ENCODE measurements around the gene STK32B.
A peak's percentile ranks its signal among the peaks of the same experiment; 100 is the strongest.

DNA sequence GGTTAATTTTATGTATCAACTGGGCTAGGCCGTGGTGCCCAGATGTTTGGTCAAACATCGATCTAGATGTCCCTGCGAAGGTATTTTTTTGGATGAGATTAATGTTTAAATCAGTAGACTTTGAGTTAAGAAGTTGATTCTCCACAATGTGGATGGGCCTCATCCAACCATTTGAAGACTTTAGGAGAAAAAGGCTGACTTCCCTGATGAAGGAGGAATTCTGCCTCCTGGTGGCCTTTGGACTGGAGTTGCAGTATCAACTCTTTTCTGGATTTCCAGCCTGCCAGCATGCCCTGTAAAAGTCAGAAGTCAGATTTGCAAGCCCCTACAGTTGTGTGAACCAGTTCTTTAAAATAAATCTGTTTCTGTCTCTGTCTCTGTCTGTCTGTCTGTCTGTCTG is 91.4 kb downstream of the STK32B start:
- TF ChIP-seq, protein P1, sequence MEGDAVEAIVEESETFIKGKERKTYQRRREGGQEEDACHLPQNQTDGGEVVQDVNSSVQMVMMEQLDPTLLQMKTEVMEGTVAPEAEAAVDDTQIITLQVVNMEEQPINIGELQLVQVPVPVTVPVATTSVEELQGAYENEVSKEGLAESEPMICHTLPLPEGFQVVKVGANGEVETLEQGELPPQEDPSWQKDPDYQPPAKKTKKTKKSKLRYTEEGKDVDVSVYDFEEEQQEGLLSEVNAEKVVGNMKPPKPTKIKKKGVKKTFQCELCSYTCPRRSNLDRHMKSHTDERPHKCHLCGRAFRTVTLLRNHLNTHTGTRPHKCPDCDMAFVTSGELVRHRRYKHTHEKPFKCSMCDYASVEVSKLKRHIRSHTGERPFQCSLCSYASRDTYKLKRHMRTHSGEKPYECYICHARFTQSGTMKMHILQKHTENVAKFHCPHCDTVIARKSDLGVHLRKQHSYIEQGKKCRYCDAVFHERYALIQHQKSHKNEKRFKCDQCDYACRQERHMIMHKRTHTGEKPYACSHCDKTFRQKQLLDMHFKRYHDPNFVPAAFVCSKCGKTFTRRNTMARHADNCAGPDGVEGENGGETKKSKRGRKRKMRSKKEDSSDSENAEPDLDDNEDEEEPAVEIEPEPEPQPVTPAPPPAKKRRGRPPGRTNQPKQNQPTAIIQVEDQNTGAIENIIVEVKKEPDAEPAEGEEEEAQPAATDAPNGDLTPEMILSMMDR (conservative IDR thresholded peaks at IDR 0.05; ENCODE audit: low read depth in 2 of 2) = peak; percentile 74 to 85
- TF ChIP-seq EZH2 (IDR thresholded peaks at IDR 0.05; ENCODE audit: low read depth, unreplicated experiment) = no peak
- no peak for TF ChIP-seq POLR2AphosphoS5 (IDR thresholded peaks at IDR 0.05; ENCODE audit: low read depth)
- no peak for TF ChIP-seq CREB1 (CRISPR knock-in tag; IDR thresholded peaks at IDR 0.05; ENCODE audit: low read depth)
- TF ChIP-seq, protein P2, sequence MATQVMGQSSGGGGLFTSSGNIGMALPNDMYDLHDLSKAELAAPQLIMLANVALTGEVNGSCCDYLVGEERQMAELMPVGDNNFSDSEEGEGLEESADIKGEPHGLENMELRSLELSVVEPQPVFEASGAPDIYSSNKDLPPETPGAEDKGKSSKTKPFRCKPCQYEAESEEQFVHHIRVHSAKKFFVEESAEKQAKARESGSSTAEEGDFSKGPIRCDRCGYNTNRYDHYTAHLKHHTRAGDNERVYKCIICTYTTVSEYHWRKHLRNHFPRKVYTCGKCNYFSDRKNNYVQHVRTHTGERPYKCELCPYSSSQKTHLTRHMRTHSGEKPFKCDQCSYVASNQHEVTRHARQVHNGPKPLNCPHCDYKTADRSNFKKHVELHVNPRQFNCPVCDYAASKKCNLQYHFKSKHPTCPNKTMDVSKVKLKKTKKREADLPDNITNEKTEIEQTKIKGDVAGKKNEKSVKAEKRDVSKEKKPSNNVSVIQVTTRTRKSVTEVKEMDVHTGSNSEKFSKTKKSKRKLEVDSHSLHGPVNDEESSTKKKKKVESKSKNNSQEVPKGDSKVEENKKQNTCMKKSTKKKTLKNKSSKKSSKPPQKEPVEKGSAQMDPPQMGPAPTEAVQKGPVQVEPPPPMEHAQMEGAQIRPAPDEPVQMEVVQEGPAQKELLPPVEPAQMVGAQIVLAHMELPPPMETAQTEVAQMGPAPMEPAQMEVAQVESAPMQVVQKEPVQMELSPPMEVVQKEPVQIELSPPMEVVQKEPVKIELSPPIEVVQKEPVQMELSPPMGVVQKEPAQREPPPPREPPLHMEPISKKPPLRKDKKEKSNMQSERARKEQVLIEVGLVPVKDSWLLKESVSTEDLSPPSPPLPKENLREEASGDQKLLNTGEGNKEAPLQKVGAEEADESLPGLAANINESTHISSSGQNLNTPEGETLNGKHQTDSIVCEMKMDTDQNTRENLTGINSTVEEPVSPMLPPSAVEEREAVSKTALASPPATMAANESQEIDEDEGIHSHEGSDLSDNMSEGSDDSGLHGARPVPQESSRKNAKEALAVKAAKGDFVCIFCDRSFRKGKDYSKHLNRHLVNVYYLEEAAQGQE (IDR thresholded peaks at IDR 0.05; ENCODE audit: unreplicated experiment) = no peak
- no peak for TF ChIP-seq JUNB (IDR thresholded peaks at IDR 0.05; ENCODE audit: unreplicated experiment)
- TF ChIP-seq EZH2phosphoT487 (IDR thresholded peaks at IDR 0.05; ENCODE audit: unreplicated experiment) = no peak
- no peak for TF ChIP-seq ZNF331 (CRISPR knock-in tag; IDR thresholded peaks at IDR 0.05; ENCODE audit: low read depth)
- no peak for TF ChIP-seq NANOG (IDR thresholded peaks at IDR 0.05; ENCODE audit: borderline replicate concordance)
- TF ChIP-seq, protein P3, sequence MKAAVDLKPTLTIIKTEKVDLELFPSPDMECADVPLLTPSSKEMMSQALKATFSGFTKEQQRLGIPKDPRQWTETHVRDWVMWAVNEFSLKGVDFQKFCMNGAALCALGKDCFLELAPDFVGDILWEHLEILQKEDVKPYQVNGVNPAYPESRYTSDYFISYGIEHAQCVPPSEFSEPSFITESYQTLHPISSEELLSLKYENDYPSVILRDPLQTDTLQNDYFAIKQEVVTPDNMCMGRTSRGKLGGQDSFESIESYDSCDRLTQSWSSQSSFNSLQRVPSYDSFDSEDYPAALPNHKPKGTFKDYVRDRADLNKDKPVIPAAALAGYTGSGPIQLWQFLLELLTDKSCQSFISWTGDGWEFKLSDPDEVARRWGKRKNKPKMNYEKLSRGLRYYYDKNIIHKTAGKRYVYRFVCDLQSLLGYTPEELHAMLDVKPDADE (IDR thresholded peaks at IDR 0.05) = no peak
